IPS-NIHi7 (cell line): Measurements from ENCODE around the gene BCAS4.

Source experiments
- DNase-seq: peaks from one replicate; pipeline ENCODE4 v3.0.0; 2012; ENCODE audit warnings: mixed read lengths; ENCODE audit errors: extremely low spot score

Gene BCAS4

GRCh38 chr20:50855498-50856474, 60.9 kb downstream of the BCAS4 start:
- DNase-seq, result peak; percentile 48

GRCh38 chr20:50856475-50857041, 61.7 kb downstream of the BCAS4 start:
- no peak for DNase-seq

GRCh38 chr20:50857348-50857747, 62.5 kb downstream of the BCAS4 start:
- DNase-seq, result no peak

- no peak for DNase-seq
These were observed 63.7 kb downstream of the BCAS4 start for GRCh38 chr20:50858525-50858924.

- no peak for DNase-seq
These were observed 64.3 kb downstream of the BCAS4 start for GRCh38 chr20:50859161-50859560.

- DNase-seq, result no peak
These were observed 66.2 kb downstream of the BCAS4 start for GRCh38 chr20:50861012-50861411.

GRCh38 chr20:50862546-50862945, 67.7 kb downstream of the BCAS4 start:
- DNase-seq, result no peak

- no peak for DNase-seq
These were observed 70.3 kb downstream of the BCAS4 start for GRCh38 chr20:50865114-50865513.

- DNase-seq, result no peak
These were observed 70.7 kb downstream of the BCAS4 start for GRCh38 chr20:50865591-50865990.

- no peak for DNase-seq
These were observed 71.3 kb downstream of the BCAS4 start for GRCh38 chr20:50866036-50866685.

GRCh38 chr20:50866831-50867230, 72.0 kb downstream of the BCAS4 start:
- no peak for DNase-seq

GRCh38 chr20:50867805-50868204, 72.9 kb downstream of the BCAS4 start:
- DNase-seq, result no peak

GRCh38 chr20:50868509-50869495, 73.9 kb downstream of the BCAS4 start:
- no peak for DNase-seq

- DNase-seq, result peak; percentile 98
These were observed 75.8 kb downstream of the BCAS4 start for GRCh38 chr20:50870561-50871161.

- no peak for DNase-seq
These were observed 77.9 kb downstream of the BCAS4 start for GRCh38 chr20:50872560-50873425.

GRCh38 chr20:50873585-50873984, 78.7 kb downstream of the BCAS4 start:
- no peak for DNase-seq

GRCh38 chr20:50874111-50874757, 79.4 kb downstream of the BCAS4 start:
- no peak for DNase-seq

- DNase-seq, result no peak
These were observed 80.2 kb downstream of the BCAS4 start for GRCh38 chr20:50874758-50875665.
